Esophagus squamous epithelium (tissue), 5 donors: ENCODE results near the gene GPR137. TPM values are rescaled to one million over a fixed set of nuclear protein-coding genes. Genes with fewer than 3 reads are reported as not detected.

Source experiments
- DNase-seq: peaks from one replicate; lab custom pipeline; 2025; lab: John Stamatoyannopoulos, UW
- H3K27ac ChIP-seq, 4 donors: fragments of 200-600 bp; sonication (generic); one replicate each; pipeline ENCODE4 v1.5.1; 2016 to 2019; ENCODE audit warnings: mild to moderate bottlenecking in 1 of 4
- H3K27me3 ChIP-seq, 4 donors: fragments of 200-600 bp; sonication (generic); 1 replicate in 3 of 4; 2 replicates in 1 of 4; pipeline versions ENCODE4 v1.5.1 to v1.6.0; 2017 to 2021; ENCODE audit warnings: antibody characterized with exemption in 1 of 4
- H3K36me3 ChIP-seq, 3 donors: fragments of 200-600 bp; sonication (generic); one replicate each; pipeline ENCODE4 v1.5.1; 2016 to 2019
- H3K4me1 ChIP-seq, 3 donors: fragments of 200-600 bp; sonication (generic); one replicate each; pipeline ENCODE4 v1.5.1; 2017 to 2019
- H3K4me3 ChIP-seq, 4 donors: fragments of 200-600 bp; sonication (generic); 1 replicate in 3 of 4; 2 replicates in 1 of 4; pipeline ENCODE4 v1.5.1; 2016 to 2019; ENCODE audit warnings: mild to moderate bottlenecking in 2 of 4, moderate library complexity in 1 of 4
- H3K9me3 ChIP-seq, 3 donors: fragments of 200-600 bp; sonication (generic); one replicate each; pipeline ENCODE4 v1.5.1; 2016 to 2019
- CTCF ChIP-seq, 6 experiments: fragments of 450-650 bp in 4 of 6; fragments of 200-600 bp in 2 of 6; sonication (generic) in 2 of 6; IDR thresholded peaks; one replicate each; pipeline ENCODE4 v1.5.1; 2016 to 2019; ENCODE audit warnings: antibody characterized with exemption in 6 of 6, mild to moderate bottlenecking in 4 of 6, moderate library complexity in 4 of 6
- POLR2A ChIP-seq, 4 donors: fragments of 450-650 bp; IDR thresholded peaks; one replicate each; pipeline ENCODE4 v1.6.1; 2017; ENCODE audit warnings: antibody characterized with exemption in 4 of 4, mild to moderate bottlenecking in 4 of 4, moderate library complexity in 3 of 4
- WGBS, 2 donors: methylation state at CpG; one replicate each; pipeline ENCODE4 v1.1.5; 2018; 5-methylcytosine and 5-hydroxymethylcytosine counted together
- intact Hi-C: fragments of 100-400 bp; cut with DNase I; formaldehyde crosslinking; loops from one replicate; pipeline ENCODE4 v1.15.0; 2022
- total RNA-seq, 4 donors: library from RNA; depleted of rRNA; stranded (reverse); fragments of >200 nt; gene quantifications; one replicate each; pipeline ENCODE4 v1.1.0, GENCODE V29; 2016
- donor health status: DM: yes; HTN: yes; CAD: no.

The GPR137 gene
- total RNA-seq, 4 donors from 2014 or later, result 17.5 to 19.9 (median 19.2) TPM

GRCh38 chr11:64252003-64252872, 33.4 kb upstream of the GPR137 start:
- TF ChIP-seq CTCF (IDR thresholded peaks at IDR 0.05) (peak in 5 of 6 experiments; percentile 10 to 42 (median 17)), POLR2A (IDR thresholded peaks at IDR 0.05) (peak in 1 of 4 donors; percentile 50)
- Histone ChIP-seq H3K27ac (peak overlapping the region; percentile 81 to 91 (median 89)), H3K27me3 (no peaks in the 10 kb centered on the region), H3K4me1 (peaks cover 29 to 69% (median 40%) of the 10 kb centered on the region in 3 donors), H3K36me3 (peaks cover 11 to 35% (median 13%) of the 10 kb centered on the region in 3 donors), H3K4me3 (peak overlapping the region; percentile 73 to 94 (median 76)), H3K9me3 (no peaks in the 10 kb centered on the region)
- intact Hi-C loops, result no loop called here
- WGBS, 2 donors, result 4 to 6% methylated on average over 9 to 11 of the region's 23 CpGs
- DNase-seq, result no peak

DNA sequence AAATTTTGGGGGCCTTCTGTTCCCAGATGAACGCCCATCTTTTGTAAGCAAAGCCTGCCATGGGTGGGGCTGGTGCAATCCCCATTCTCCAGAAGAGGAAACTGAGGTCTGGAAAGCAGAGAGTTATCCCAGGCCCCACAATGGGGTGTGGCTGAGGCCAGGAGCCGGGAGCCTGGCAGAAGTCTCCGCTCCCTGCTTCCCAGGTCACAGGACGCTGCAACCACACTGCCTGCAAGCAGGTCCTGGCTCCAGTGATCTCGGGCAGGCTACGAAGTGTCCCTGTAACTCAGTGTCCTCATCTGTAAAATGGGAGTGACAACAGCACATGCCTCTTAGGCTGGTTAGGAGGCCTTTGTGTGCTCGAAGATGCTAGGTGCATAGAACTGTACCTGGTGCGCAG, 32.6 kb upstream of the GPR137 start:
- TF ChIP-seq POLR2A (IDR thresholded peaks at IDR 0.05) (no peak), CTCF (IDR thresholded peaks at IDR 0.05) (no peak)
- H3K4me3 ChIP-seq, result peak overlapping the region in 3 of 4 donors; percentile 75 to 94 (median 76)
- H3K9me3 ChIP-seq, result no peaks in the 10 kb centered on the region
- peaks cover 22 to 61% (median 34%) of the 10 kb centered on the region in 3 donors for H3K4me1 ChIP-seq
- H3K27me3 ChIP-seq, result no peaks in the 10 kb centered on the region
- intact Hi-C loops, result no loop called here
- H3K27ac ChIP-seq, result peak overlapping the region in 3 of 4 donors; percentile 19 to 91 (median 91)
- H3K36me3 ChIP-seq, result peaks cover 13 to 43% (median 14%) of the 10 kb centered on the region in 3 donors
- no peak for DNase-seq
- whole genome bisulfite sequencing, 2 donors, result 65% methylated on average over 8 of the region's 8 CpGs; no CpG with 5 or more reads in 1 of the 2 donors

GRCh38 chr11:64253481-64253880, 32.2 kb upstream of the GPR137 start:
- no peak for TF ChIP-seq CTCF (IDR thresholded peaks at IDR 0.05)
- Histone ChIP-seq H3K9me3 (no peaks in the 10 kb centered on the region), H3K36me3 (peaks cover 13 to 47% (median 15%) of the 10 kb centered on the region in 3 donors), H3K4me1 (peaks cover 21 to 58% (median 33%) of the 10 kb centered on the region in 3 donors), H3K27me3 (no peaks in the 10 kb centered on the region), H3K4me3 (peak overlapping the region in 1 of 4 donors; percentile 75), H3K27ac (peak overlapping the region in 2 of 4 donors; percentile 2 to 5)
- 42% methylated on average over 3 of the region's 5 CpGs; no CpG with 5 or more reads in 1 of the 2 donors for WGBS, 2 donors
- intact Hi-C loops, result no loop called here
- DNase-seq, result no peak

DNA sequence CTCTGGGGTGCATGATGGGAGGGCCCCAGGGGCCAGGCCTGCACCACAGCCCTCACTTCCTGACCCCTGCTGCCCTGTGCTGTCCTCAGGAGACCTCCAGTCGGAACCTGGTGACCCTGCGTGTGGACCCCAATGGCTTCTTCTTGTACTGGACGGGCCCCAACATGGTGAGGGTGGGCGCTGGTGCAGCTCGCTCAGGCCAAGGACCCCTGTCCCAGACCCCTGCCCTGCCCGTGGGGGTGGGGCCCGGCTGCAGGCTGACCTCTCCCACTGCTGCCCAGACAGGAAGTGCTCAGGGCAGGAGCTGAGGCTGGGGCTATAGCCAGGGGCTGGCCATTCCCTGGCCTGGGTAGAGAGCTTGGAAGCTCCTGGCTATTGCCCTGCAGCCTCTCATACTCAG, 31.3 kb upstream of the GPR137 start:
- DNase-seq, result no peak
- WGBS, 2 donors, result no CpG with 5 or more reads among the region's 7 CpGs
- no peak overlapping the region for H3K4me3 ChIP-seq
- H3K27me3 ChIP-seq, result no peaks in the 10 kb centered on the region
- H3K4me1 ChIP-seq, result peaks cover 21 to 58% (median 33%) of the 10 kb centered on the region in 3 donors
- TF ChIP-seq CTCF (IDR thresholded peaks at IDR 0.05) (no peak), POLR2A (IDR thresholded peaks at IDR 0.05) (no peak)
- H3K9me3 ChIP-seq, result no peaks in the 10 kb centered on the region
- intact Hi-C loops, result no loop called here
- no peak overlapping the region for H3K27ac ChIP-seq
- H3K36me3 ChIP-seq, result peaks cover 21 to 55% (median 24%) of the 10 kb centered on the region in 3 donors
